Right hindlimb (tissue), 1 donor: ENCODE measurements around the gene HPS5.
"Not testable (repeated sequence)": the region's sequence is repeated elsewhere in the genome, so short reads cannot be mapped to it uniquely, and the experiment has no call there.

Experiments used
- DNase-seq: peaks from one replicate; pipeline ENCODE4 v3.0.0-alpha.2; 2018

HPS5 gene

DNA sequence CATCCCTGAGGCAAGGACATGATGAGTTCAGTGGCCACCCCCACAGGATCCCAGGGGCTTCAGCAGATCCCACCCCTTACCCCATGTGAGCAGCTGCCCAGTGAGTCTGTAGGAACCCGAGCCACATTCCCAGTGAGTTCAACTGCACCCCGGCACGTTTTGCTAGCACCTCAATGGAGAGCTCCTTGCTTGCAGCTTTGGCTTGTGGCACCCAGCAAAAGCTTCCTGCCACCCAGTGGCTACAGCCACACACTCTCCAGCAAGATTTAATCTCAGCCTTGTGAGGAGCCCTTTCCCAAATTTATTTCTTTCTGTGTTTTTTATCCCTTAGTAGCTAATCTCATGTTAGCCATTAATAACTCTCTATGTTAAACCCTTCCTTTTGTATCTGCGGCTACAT, 51.8 kb downstream of the HPS5 start:
- DNase-seq, result no peak

GRCh38 chr11:18269252-18269651, 52.7 kb downstream of the HPS5 start:
- DNase-seq, result not testable (repeated sequence)

DNA sequence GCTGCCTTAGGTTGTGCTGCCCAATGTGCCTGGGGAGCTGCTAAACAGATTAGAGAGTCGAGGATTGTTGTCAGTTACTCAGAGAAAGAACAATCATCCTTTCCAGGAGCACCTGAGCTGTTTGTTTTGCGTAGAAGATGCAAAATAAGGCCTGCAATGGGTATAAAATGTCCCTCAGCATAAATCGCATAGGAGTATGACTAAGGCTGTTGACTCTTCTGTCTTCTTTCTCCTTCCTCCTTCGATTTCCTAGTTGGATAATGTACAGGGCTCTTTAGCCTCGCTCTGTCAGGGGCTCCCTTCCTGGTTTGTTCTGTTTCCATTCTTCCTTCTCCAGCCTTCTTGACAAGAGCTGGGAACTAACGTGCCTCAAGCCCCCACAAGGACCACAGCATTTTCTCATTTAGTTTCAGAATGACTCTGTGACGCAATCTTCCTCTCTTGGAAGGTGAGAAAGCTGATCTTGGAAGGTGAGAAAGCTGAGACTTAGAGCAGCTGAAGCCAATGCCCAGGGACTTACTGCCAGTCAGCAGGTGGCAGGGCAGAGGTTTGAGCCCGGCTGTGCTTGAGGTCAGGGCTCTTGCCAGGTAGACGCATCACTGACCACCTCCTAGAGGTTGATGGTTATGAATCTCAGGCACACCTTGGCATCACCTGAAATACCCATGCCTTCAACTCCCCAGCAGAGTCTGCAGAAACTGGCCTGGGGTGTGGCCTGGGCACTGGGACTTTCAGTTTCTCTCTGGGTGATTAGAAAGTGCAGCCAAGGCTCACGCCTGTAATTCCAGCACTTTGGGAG, 54.4 kb downstream of the HPS5 start:
- not testable (repeated sequence) for DNase-seq

DNA sequence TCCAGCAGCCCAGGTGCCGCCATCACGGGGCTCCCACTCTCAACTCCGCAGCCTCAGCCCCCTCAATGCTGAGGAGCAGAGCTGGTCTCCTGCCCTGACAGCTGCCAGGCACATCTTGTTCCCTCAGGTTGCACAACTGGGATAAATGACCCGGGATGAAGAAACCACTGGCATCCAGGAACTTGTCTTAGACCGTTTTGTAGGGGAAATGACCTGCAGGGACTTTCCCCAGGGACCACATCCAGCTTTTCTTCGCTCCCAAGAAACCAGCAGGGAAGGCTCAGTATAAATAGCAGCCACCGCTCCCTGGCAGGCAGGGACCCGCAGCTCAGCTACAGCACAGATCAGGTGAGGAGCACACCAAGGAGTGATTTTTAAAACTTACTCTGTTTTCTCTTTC, 56.0 kb downstream of the HPS5 start, which contains the start of gene SAA1:
Gene SAA1 (plus strand): TSS at position 316 of the 400 bp plus-strand sequence. CDS start 624 bp downstream, outside the sequence.
- DNase-seq, result no peak

GRCh38 chr11:18264677-18265555, 57.0 kb downstream of the HPS5 start:
- DNase-seq, result no peak

DNA sequence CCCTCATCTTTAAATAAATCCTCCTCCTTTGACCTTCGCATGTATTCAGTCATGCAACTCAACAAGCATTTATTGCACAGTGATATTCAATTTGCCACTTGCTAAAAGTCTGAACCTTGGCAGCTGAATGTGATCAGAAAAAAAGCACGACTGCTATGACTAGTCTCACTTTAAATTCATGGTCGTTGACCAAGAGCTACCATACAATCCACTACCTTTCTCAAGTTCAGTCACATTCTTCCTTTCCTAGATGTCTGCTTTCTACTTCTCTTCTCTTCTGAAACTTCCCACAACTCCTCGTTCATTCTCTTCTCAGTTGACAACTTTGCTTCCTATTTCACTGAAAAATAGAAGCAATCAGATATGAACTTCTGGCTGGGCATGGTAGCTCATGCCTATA, 57.9 kb downstream of the HPS5 start:
- no peak for DNase-seq

DNA sequence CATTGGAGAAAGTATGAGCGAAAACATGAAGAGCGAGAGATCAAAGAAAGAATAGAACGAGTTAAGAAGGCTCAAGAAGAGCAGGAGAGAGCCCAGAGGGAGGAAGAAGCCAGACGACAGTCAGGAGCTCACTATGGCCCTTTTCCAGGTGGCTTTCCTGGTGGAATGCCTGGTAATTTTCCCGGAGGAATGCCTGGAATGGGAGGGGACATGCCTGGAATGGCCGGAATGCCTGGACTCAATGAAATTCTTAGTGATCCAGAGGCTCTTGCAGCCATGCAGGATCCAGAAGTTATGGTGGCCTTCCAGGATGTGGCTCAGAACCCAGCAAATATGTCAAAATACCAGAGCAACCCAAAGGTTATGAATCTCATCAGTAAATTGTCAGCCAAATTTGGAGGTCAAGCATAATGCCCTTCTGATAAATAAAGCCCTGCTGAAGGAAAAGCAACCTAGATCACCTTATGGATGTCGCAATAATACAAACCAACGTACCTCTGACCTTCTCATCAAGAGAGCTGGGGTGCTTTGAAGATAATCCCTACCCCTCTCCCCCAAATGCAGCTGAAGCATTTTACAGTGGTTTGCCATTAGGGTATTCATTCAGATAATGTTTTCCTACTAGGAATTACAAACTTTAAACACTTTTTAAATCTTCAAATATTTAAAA, 59.1 kb downstream of the HPS5 start:
- not testable (repeated sequence) for DNase-seq

DNA sequence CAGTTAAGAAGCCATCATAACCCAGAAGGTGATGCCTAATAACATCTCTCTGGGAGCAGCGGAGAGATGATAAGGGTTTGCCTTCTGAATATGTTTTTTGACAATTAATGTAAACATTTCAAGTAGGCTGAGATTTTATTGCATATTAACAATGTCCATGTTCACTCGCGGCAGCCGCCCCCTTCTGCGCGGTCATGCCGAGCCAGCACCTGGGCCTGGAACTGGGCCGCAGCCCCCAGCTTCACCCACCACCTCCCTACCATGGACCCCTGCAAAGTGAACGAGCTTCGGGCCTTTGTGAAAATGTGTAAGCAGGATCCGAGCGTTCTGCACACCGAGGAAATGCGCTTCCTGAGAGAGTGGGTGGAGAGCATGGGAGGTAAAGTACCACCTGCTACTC, 60.2 kb downstream of the HPS5 start:
- DNase-seq, result no peak

DNA sequence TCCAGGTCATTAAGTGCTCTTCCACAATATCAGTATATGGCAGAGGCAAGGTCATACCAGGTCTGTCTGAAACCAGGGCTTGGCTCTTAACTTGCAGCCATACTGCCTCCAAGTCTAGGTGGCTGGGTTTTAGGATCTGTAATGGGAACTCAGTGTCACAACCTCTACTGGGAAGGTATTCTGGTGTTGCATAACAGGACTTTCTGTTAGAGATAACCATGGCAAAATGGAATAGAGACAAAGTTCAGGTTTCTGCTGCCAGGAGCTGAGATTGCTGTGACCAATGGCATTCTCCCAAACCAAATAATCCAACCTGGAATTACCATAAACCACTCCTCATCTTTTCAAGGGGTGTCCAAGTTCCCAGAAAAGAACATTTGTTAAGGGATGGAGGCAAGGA, 62.7 kb downstream of the HPS5 start:
- DNase-seq, result no peak

DNA sequence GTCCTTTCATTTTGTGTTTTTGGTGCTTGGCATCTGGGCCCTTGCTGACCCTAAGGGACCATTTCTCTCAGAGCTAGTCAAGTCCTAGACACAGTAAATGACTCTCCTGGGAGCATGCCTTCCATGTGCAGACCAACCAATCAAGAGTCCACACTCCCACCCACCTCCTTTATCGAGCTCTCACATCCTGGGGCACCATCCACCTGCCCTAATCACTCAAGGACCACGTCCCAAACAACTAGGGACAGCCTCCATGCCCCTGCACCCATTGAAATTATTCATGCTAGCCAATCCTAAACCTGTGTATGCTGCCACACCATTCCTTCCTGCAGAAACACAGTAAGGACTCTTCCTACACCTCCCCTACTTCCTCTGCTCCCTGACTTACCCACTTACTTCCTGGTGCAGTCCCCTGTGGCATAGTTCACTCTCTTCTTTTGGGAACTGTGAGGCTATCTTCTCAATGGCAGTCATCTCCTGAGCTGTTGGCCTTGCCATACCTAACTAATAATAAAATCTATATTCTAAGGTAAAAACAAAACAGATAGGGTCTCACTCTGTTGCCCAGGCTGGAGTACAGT, 67.1 kb downstream of the HPS5 start:
- DNase-seq, result no peak

GRCh38 chr11:18253778-18254338, 68.1 kb downstream of the HPS5 start:
- DNase-seq, result no peak

GRCh38 chr11:18253233-18253632, 68.7 kb downstream of the HPS5 start:
- DNase-seq, result no peak

DNA sequence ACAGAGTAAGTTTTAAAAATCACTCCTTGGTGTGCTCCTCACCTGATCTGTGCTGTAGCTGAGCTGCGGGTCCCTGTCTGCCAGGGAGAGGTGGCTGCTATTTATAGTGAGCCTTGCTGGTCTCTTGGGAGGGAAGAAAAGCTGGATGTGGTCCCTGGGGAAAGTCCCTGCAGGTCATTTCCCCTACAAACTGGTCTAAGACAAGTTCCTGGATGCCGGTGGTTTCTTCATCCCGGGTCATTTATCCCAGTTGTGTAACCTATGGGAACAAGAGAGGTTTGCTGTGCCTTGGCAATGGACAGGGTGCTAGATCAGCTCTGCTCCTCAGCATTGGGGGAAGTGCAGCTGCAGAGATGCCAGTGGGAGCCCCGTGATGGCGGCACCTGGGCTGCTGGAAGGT, 73.4 kb downstream of the HPS5 start, which contains the start of gene SAA2:
Gene SAA2 (minus strand): TSS at position 108 of the 400 bp plus-strand sequence. CDS start 657 bp downstream, outside the sequence.
- DNase-seq, result no peak

DNA sequence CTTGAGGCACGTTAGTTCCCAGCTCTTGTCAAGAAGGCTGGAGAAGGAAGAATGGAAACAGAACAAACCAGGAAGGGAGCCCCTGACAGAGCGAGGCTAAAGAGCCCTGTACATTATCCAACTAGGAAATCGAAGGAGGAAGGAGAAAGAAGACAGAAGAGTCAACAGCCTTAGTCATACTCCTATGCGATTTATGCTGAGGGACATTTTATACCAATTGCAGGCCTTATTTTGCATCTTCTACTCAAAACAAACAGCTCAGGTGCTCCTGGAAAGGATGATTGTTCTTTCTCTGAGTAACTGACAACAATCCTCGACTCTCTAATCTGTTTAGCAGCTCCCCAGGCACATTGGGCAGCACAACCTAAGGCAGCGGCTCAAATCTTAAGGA, 74.8 kb downstream of the HPS5 start:
- DNase-seq, result not testable (repeated sequence)

DNA sequence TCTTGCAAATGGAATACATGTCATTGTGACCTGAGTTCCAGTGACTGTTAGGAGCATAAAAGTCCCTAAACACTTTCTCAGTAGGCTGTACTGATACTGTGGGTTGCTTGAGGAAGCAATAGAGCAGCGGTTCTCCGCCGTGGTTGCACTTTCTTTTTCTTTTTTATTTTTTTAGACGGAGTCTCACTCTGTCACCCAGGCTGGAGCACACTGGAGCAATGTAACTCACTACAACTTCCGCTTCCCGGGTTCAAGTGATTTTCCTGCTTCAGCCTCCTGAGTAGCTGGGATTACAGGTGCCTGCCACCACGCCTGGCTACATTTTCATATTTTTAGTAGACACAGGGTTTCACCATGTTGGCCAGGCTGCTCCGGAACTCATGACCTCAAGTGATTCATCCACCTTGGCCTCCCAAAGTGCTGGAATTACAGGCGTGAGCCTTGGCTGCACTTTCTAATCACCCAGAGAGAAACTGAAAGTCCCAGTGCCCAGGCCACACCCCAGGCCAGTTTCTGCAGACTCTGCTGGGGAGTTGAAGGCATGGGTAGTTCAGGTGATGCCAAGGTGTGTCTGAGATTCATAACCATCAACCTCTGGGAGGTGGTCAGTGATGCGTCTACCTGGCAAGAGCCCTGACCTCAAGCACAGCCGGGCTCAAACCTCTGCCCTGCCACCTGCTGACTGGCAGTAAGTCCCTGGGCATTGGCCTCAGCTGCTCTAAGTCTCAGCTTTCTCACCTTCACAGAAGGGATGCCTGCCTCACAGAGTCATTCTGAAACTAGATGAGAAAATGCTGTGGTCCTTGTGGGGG, 75.4 kb downstream of the HPS5 start:
- DNase-seq, result not testable (repeated sequence)

DNA sequence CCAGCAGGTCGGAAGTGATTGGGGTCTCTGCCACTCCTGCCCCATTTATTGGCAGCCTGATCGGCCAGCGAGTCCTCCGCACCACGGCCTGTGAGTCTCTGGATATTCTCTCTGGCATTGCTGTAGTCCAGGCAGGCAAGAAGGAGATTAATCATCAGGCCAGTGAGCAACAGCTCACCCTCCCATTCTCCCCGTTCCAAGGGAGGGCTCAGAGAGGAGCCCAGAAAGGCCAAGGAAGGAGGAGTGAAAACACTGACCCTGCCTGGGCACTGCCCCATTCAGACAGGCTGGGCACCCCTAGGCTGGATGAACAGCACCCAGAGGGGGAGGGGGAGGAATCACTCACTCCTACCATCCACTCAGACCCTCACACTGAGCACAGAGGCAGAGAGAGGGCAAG, 76.5 kb downstream of the HPS5 start:
- no peak for DNase-seq

- peak; percentile 44 for DNase-seq
Observed at GRCh38 chr11:18243783-18244362, 78.1 kb downstream of the HPS5 start.

DNA sequence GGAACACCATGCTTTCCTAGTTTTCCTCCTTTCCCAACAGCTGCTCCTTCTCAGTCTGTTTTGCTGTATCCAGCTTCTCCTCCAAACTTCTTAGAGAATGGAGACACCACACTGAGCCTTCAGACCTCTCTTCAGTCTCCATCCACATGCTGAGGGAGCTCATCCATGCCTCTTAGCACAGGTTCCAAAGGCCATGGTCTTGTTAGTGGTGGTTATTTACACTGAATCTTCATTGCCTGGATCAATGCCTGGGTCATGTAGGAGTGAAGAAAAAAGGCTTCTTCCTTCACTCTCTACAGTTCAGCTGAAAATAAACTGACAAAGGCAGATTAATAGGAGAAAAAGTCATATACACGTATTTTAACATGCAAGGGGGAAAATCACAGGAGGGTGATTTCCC, 82.3 kb downstream of the HPS5 start:
- DNase-seq, result no peak

- DNase-seq, result no peak
Observed at GRCh38 chr11:18236664-18237356, 85.1 kb downstream of the HPS5 start, which contains the start of gene SAA4. SAA4 (minus strand) TSS chr11:18236802; CDS start chr11:18235926, 876 bp downstream.
